Measurements from ENCODE around the gene ADPRM.
"Not testable (repeated sequence)": the region's sequence is repeated elsewhere in the genome, so short reads cannot be mapped to it uniquely, and the experiment has no call there.

ADPRM gene

DNA sequence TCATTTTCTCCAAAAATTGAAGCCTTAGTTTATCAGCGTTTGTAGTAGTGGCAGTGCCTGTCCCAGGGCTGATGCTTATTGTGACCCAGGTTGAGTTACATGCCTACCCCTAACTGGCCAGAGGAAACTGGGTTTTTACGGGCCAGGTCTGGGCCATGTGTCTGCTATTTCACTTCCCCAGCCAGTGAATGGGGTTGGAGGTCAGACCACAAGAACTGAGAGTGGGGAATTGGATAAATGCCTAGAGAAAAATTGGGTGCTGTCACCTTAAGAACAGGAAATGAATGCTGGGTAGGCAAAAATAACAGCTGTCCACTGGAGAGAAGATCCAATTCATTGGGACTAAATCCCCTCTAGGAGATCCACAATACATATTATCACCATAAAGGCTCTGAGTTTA lies 5.2 kb downstream of the ADPRM start:
- DNase-seq: no peak

DNA sequence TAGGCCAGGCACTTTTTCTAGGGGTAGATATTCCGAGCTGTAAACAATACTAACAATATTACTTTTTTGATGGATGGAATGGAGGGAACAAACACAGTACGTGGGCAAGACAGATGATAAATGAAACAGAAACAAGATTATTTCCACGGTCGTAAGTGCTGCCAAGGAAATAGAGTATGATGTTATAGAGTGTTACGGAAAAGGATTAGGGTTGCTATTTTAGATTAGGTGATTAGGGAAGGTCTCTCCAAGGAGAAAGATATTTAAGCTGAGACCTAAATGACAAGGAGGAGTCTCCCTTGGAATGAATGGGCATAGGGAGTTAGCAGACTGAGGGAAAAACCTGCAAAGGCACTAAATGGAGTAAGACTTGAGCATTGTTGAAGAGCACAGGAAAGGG lies 8.3 kb downstream of the ADPRM start:
- no peak for DNase-seq

DNA sequence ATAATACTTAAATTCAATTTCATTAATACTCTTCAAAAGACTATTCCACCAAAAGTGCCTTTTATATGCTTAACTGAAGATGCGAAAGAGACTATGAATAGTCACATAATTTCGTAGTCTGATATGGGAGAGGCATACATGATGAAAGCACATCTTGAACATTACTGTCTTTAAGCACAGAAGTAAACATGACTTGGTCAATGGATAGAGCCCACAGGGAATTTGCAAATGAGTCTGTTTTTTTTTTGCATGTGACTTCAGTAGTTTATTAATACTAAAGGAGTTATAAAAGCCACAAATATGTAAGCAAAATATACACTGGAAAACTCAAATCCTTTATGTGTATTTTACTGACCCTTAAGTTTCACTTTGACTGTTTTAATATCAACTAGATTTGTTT lies 15.9 kb downstream of the ADPRM start:
- DNase-seq: no peak

DNA sequence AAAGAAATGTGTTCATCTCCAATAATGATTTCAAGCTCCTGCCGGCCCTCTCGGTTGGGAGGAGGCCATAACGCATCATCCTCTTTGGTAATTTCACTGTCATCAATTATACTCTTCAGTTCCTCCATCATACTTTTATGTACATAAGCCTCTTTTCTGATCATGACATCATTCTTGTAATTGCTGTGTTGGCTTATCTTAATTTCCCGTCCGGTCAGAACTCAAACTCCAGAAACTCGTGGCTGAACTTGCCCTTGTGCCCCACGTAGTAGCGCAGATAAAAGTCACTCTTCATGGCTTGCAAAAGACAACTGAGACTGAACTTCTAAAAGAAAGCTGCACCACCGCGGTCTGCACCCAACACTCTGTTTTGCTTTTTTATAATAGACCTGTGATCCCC lies 18.8 kb downstream of the ADPRM start:
- no peak for DNase-seq

DNA sequence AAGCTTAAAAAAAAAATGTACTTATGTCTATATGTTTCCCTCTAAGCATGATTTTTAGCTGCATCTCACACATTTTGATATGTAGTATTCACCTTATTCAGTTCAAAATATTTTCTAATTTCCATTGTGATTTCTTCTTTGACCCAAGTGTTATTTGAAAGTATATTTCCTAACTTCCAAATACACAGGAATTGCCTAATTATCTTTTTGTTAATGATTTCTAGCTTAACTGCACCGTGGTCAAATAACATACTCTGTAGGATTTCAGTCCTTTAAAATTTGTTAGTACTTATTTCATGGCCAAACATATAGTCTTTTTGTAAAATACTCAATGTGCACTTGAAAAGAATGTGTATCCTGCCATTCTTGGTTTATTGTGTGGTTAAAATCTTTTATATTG lies 21.2 kb downstream of the ADPRM start:
- no peak for DNase-seq

DNA sequence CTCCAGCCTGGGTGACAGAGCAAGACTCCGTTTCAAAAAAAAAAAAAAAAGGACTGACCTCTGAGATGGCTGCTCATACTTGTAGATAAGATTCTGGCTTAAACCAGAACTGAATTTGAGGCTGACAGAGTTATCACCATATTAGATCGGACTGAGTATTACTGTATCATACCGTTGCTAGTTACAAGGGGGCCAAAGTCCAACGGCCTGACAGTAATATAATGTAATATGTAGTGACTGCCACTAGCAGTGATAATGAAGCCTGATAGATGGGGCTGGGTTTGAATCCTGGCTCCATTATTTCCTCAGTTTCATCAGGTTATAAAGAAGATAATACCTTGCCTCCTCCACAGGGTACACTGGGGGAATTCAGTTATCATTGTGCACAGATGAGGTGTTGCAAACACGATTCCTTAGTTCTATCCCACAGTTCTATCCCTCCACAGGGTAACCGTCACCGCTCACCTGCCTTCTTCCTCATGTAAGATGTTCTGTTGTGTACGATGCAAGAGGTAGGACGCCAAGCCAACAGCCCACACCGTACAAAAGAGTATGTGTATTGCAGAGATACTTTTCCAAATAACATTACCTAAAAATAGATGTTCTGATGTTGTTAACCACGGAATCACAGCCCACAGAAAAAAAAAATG lies 27.3 kb downstream of the ADPRM start:
- DNase-seq: no peak

DNA sequence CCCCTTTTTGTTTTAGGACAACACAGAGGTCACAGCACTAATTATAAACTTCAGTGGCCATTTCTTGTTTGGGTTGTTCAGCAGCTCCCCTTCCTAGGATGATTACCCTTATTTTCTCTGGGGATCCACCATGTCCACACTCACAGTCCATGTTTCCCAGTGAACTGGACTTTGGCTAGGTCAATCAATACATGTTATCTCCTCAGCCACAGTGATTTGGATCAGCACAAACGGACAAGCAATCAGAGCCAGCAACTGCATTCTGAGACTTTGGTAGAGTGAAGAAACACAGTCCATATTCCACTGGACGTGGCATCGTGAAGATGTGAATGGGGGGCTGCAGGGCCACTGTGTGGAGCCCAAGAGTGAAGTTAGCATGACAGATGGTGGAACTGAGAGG lies 27.9 kb downstream of the ADPRM start:
- DNase-seq: no peak

DNA sequence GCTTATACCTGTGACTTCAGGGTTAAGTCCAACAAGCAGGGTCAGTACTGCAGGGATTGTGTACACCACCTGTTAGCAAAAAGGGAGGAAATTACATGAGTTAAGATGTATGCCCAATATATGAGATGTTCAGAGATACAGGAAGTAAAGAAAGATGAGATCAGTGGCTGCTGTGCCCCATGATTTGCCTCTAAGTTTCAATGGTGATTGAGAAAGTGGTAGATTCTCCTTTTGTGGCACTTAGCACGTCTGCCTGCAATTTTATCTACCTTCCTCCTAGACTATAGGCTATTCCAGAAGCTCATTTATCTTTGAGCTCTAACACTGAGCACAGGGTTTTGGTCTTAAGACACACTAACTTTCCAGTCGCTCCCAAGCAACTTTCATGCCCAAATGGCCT lies 28.8 kb downstream of the ADPRM start:
- no peak for DNase-seq

DNA sequence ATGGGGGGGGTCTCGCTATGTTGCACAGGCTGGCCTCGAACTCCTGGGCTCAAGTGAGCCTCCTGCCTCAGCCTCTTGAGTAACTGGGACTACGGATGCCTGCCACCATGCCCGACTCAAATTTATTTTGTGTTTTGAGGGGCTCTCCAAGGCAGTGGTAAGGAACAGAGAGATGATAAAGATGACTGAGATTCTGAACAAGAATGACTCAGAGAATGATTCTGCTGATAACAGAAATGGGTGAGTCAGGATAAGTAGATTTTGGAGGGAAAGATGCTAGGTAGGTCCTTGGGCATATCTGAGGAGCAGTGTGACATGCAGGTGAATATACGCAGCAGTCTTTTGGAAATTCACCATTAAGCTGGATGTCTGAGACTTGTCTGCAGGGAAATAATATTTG lies 29.8 kb downstream of the ADPRM start:
- peak; percentile 21 for DNase-seq

DNA sequence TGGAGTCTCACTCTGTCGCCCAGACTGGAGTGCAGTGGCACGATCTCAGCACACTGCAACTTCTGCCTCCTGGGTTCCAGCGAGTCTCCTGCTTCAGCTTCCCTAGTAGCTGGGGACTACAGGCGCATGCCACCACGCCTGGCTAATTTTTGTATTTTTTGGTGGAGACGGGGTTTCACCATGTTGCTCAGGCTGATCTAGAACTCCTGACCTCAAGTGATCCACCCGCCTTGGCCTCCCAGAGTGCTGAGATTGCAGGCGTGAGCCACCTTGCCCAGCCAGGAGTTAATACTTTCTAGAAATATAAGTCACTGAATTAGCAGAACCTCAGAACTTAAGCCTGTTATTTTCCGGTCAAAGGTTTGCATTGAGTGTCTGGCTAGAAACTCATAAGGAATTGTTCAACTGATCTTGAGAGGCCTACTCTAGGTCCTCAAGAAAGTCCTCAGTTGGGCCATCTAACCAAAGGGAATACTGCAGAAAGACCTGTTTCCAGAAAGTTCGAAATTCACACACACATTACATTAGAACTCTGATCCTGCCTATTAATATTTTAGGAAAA lies 31.0 kb downstream of the ADPRM start:
- DNase-seq: no peak

DNA sequence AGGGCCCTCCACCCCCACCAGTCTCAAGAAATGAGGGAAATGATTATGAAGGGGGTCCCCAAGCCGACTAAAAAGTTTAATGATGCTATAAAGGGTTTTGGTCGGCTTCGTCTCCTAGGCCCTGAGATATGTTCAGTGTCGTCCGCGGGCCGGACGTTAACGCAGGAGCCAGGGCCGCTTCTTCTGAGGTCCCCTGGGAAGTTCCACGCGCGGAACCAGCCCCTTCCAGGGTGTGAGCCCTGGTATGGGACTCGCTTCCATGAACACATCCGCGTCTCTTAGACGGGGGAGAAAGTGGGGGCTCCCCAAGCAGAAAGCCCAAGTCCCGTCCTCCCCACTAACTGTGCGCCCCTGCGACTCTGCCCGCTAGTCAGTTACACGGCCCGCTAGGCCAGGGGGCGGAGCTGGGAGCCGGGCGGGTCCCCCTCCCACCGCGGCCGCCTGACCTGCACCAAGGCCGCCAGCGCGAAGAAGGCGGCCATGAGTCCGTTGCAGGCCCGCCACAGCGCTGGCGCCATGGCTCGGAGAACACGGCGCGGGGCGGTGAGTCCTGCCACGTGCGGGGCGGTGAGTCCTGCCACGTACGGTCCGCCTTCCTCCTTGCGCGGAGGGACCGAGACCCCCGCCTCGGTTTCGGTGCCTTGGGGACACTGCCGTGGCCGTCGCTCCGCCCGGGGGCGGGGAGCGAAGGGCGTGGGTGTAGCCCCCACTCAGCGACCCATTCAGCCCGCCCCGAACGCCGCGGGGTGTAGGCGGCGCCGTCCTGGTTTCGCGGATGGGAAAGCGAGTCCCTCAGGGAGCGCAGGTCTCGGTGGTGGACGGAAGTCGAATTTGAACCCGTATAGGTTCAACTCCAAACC lies 32.2 kb downstream of the ADPRM start, which contains the start of gene TMEM220:
Gene TMEM220 (minus strand): TSS at position 690 of the 860 bp plus-strand sequence. CDS start 172 bp downstream, at position 518.
- DNase-seq: peak; percentile 27

DNA sequence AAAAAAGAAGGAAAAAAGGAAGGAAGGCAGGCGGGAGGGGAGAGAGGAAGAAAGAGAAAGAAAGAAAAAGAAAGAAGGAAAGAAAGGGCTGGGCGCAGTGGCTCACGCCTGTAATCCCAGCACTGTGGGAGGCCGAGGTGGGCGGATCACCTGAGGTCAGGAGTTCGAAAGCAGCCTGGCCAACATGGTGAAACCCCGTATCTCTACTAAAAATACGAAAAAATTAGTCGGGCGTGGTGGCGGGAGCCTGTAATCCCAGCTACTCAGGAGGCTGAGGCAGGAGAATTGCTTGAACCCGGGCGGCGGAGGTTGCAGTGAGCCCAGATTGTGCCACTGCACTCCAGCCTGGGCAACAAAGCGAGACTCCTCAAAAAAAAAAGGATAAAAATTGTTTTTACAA lies 32.9 kb downstream of the ADPRM start:
- DNase-seq: not testable (repeated sequence)

DNA sequence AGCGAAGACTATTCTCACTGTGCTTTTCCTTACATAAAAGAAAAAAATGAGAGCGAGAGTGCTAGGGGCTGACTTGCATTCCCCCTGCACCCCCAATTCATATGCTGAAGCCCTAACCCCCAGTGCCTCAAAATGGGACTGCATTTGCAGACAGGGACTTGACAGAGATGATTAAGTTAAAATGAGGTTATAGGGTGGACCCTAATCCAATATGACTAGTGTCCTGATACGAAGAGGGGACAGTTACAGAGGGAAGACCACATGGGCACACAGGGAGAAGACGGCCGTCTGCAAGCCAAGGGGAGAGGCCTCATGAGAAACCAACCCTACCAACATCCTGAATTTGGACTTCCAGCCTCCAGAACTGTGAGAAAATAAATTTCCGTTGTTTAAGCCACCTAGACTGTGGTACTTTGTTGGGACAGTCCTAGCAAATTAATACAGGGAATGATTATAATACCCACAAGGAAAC lies 34.0 kb downstream of the ADPRM start:
- DNase-seq: no peak

DNA sequence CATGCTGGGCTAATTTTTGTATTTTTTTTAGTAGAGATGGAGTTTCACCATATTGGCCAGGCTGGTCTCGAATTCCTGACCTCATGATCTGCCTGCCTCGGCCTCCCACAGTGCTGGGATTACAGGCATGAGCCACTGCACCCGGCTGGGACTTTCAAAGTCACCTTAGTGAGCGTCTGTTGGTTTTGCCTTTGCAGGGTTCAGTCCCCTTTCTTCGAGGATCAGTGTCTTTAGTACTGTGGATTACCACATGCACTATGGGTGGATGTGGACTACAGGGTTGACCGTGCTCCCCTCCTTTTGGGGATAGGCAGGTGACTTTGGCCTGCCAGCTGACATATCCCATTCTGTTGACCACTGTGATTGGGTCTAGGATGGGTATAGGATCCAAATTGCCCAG lies 34.7 kb downstream of the ADPRM start:
- DNase-seq: not testable (repeated sequence)

DNA sequence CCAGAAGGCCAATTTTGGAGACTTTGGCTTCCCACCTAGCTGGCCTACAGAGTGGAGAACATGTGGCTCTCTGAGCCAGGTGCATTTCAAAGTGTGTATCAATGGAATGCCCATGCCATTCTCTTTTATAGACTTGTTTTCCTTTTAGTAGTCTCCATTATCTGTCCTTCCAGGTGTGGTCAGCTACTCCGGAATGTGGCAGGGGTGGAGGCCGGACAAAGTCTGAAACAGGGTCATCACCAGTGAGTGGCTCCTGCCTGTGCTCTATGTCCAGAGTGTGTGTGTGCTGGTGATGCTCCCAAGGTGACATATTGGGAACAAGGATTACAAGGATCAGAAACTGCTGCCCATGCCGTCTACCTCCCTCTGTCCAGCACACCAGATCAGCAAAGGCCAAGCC lies 36.3 kb downstream of the ADPRM start:
- no peak for DNase-seq

DNA sequence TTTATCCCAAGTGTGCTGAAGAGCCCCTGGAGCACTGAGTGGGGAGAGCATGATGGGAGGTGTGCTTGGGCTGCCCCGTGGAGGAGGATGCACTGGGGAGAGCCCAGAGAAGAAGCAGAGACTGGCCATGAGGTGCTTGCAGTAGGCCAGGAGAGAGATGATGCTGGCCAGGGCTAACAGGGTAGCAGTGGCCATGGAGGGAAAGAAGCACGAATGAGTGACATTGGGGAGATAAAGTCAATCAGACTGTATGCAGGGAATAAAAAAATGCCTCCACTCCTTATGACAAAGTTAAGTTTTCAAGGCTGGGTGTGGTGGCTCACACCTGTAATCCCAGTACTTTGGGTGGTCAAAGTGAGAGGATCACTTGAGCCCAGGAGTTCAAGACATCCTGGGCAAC lies 37.9 kb downstream of the ADPRM start:
- DNase-seq: no peak

DNA sequence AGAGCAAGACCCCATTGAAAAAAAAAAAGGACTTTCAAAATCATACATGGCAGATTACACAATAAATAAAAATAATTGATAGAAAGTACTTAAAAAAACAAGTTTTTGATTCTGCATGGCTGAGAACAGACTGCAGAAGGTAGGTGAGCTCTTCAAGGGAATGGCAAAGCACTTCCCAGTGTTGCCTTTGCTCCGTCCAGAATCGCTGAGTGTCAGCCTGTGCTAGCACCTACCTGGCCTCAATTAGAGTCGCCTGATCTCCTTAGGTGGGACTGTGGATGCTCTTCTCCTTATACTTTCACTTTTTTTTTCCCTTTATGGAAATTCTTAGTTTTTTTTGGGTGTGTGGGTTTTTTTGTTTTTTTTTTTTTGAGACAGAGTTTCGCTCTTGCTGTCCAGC lies 38.4 kb downstream of the ADPRM start:
- DNase-seq: no peak

DNA sequence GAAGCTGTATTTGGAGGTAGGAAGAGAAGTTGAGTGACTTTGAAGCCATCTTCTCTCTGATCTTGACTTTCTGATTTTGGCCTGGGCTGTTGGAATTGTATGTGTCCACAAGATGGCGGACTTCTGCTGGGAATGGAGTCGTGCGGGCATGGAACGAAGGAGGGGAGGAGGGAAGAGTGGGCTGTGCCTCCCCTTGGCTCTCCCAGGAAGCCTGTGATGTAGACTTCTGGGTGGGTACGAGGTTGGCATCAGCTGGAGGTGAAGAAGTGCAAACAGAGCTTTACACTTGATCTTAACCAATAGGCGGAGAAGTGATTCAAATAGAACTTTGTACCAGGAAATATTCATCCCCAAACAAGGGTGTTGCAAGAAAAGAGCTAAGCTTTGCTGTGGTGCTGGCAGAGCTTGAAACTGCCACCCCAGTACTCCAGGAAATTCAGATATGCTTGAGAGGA lies 39.8 kb downstream of the ADPRM start:
- DNase-seq: peak; percentile 10

DNA sequence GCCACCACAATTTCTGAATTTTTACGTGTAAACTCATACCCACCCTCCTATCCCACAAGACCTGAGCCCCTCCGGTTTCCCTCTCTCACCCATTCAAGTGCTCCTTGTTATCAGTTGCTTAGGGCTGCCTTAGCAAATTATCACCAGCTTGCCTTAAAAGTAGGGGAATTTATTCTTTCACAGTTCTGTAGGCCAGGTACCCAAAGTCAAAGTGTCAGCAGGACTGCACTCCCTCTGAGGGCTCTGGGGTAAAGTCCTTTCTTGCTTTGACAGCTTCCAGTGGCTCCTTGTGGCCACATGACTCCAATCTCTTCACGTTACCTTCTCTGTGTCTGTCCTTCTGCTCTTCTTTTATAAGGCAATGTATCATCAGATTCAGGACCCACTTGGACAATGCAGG lies 40.3 kb downstream of the ADPRM start:
- DNase-seq: no peak

DNA sequence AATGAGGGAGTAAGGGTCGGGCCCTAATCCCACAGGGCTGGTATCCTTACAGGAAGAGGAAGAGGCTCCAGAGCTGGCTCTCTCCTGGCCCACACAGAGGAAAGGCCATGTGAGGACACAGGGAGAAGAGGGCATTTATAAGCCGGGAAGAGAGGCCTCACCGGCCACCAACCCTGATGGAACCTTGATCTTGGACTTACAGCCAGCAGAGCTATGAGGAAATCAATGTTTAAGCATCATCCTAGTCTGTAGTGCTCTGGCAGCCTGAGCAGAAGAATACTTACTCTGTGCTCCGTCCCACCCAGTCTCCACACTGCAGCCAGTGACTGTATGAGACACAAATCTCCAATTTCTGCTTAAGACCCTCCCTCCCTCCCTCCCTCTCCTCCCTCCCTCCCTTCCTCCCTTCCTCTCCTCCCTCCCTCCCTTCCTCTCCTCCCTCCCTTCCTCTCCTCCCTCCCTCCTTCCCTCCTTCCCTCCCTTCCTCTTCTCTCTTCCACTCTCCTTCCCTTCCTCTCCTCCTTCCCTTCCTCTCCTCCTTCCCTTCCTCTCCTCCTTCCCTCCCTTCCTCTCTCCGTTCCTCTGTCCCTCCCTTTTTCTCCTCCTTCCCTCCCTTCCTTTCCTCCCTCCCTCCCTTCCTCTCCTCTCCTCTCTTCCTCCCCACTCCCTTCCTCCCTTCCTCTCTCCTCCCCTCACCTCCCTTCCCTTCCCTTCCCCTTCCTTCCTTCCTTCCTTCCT lies 41.3 kb downstream of the ADPRM start:
- no peak for DNase-seq

DNA sequence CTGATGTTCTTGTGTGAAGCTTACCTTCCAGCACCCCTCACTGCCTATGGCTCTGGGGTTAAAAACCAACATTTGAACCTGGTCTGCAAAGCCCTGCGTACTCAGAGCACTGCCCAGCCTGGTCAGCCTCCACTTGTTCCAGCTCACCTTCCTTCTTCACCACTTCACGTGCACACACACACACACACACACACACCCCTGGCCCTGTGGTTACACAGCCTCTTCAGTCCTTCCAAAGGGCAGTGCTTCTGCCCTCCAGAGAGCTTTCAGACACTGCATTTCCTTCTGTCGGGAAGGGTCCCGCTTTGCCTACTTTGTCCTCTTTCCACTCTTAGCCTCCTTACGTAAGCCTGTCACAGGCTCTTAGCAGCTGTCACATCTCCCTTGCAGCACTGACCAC lies 42.0 kb downstream of the ADPRM start:
- DNase-seq: no peak

DNA sequence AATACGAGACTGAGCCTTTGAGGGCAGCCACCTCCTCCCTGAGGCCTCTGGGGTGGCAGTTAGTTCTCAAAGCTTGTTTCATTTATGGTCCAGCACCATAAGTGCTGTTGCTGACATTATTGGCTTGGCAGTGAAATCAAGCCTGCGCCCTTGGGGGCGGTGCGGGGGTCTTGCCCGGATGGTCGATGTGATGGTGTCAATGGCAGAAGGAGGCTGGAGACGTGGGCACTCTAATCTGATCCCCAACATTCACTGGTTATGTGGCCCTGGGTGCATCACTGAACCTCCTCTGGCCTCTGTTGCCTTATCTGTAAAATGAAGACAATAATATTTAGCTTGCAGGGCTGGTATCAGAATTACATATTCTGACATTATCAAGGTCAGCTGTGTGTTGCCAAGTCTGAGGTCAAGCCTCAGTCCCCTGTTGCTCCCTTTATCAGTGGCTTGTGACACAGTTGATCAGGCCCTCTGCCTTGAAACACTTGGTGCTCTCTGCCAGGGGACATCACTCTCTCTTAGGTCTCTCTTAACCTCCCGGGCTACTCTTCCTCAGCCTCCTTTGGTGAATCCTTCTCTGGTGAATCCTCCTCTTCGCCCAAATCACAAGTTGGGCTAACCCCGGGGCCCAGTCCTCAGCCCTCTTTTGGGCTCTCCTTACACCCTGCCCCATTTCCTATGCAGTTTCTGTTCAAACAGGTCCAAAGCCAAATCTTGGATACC lies 44.2 kb downstream of the ADPRM start:
- DNase-seq: no peak

DNA sequence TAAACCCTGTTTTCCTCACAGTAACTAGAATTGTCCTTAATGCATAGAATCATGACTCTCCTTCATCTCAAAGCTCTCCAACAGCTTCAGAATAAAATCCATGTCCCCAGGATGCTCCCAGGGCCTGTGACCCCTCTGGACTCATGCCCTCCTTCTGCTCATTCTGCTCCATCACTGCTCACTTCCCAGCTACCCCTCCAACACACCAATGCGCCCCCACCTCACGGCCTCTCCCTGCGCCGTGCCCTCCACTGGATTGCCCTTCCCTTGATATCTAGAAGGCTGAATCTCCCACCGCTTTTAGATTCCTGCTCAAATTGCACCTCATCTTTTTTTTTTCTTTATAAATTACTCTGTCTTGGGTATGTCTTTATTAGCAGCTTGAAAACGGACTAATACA lies 45.0 kb downstream of the ADPRM start:
- DNase-seq: no peak
